PC-3 (cell line): Measurements from ENCODE around the gene COL15A1. TPM values are rescaled to one million over a fixed set of nuclear protein-coding genes. Genes with fewer than 3 reads are reported as not detected.
"Not testable (repeated sequence)": the region's sequence is repeated elsewhere in the genome, so short reads cannot be mapped to it uniquely, and the experiment has no call there.

ENCODE experiments used
- ATAC-seq: fragments of 200-7000 bp; cut with Tn5 transposase; 2 replicates; pipeline ENCODE4 v1.9.1; 2020; ENCODE audit warnings: mild to moderate bottlenecking, moderate library complexity
- BruUV-seq: library from RNA; stranded (reverse); fragments of 400-500 nt; replicated peaks from 2 replicates; lab custom pipeline; 2021; lab: Mats Ljungman, UMichigan
- CTCF ChIA-PET: fragments of 300-600 bp; sonication (Branson Sonifier 250); formaldehyde crosslinking; loops from one replicate; lab custom pipeline; 2022; ENCODE audit warnings: antibody characterized with exemption; lab: Charles Lee
- POLR2A ChIA-PET: fragments of 300-600 bp; sonication (Branson Sonifier 250); formaldehyde crosslinking; loops from one replicate; lab custom pipeline; 2022; ENCODE audit warnings: antibody characterized with exemption; ENCODE audit not compliant: unreplicated experiment; lab: Charles Lee
- DNase-seq: peaks from one replicate; pipeline ENCODE4 v3.0.0-alpha.2; 2015
- H2AFZ ChIP-seq: fragments of 300-600 bp; sonication (generic); 2 replicates; pipeline ENCODE4 v1.6.0; 2016; ENCODE audit warnings: antibody characterized with exemption, low read length
- H3F3A ChIP-seq: fragments of 300-600 bp; sonication (generic); one replicate; pipeline ENCODE4 v1.6.0; 2017; ENCODE audit warnings: antibody characterized with exemption, low read length, control low read depth, mild to moderate bottlenecking; ENCODE audit not compliant: unreplicated experiment
- H3K27ac ChIP-seq: fragments of 300-600 bp; sonication (generic); 2 replicates; pipeline ENCODE4 v1.5.1; 2016; ENCODE audit warnings: mild to moderate bottlenecking, low read length
- H3K27me3 ChIP-seq: fragments of 300-600 bp; sonication (generic); 2 replicates; pipeline ENCODE4 v1.6.1; 2016; ENCODE audit warnings: low read length, mixed read lengths
- H3K36me3 ChIP-seq: fragments of 300-600 bp; sonication (generic); 2 replicates; pipeline ENCODE4 v1.6.1; 2016; ENCODE audit warnings: low read depth, mixed run types, low read length, mixed read lengths
- H3K4me1 ChIP-seq: fragments of 300-600 bp; sonication (generic); 2 replicates; pipeline ENCODE4 v1.5.1; 2016; ENCODE audit warnings: low read length; ENCODE audit not compliant: insufficient read depth
- H3K4me2 ChIP-seq: fragments of 300-600 bp; sonication (generic); 2 replicates; pipeline ENCODE4 v1.6.0; 2016; ENCODE audit warnings: low read length
- H3K4me3 ChIP-seq: fragments of 300-600 bp; sonication (generic); 2 replicates; pipeline ENCODE4 v1.5.1; 2016; ENCODE audit warnings: mild to moderate bottlenecking, low read length, mixed read lengths
- H3K79me2 ChIP-seq: fragments of 300-600 bp; sonication (generic); 2 replicates; pipeline ENCODE4 v1.6.1; 2017; ENCODE audit warnings: low read length, mixed read lengths
- H3K9ac ChIP-seq: fragments of 300-600 bp; sonication (generic); 2 replicates; pipeline ENCODE4 v1.6.0; 2016; ENCODE audit warnings: mild to moderate bottlenecking, low read length
- H3K9me2 ChIP-seq: fragments of 300-600 bp; sonication (generic); replicated peaks from 2 replicates; pipeline ENCODE4 v1.6.1; 2016; ENCODE audit warnings: mixed run types, low read length, mixed read lengths
- H3K9me3 ChIP-seq: fragments of 300-600 bp; sonication (generic); 2 replicates; pipeline ENCODE4 v1.6.1; 2016; ENCODE audit warnings: low read length, mixed read lengths
- H4K20me1 ChIP-seq: fragments of 300-600 bp; sonication (generic); 2 replicates; pipeline ENCODE4 v1.6.1; 2016; ENCODE audit warnings: low read length, mixed read lengths
- EZH2 ChIP-seq: fragments of 300-600 bp; sonication (generic); IDR thresholded peaks from one replicate; pipeline ENCODE4 v1.6.1; 2017; ENCODE audit warnings: antibody characterized with exemption, mild to moderate bottlenecking, low read length; ENCODE audit not compliant: unreplicated experiment
- EZH2phosphoT487 ChIP-seq: fragments of 300-600 bp; sonication (generic); IDR thresholded peaks from 2 replicates; pipeline ENCODE4 v1.6.1; 2018; ENCODE audit warnings: mild to moderate bottlenecking, antibody characterized with exemption, low read length, borderline replicate concordance
- intact Hi-C: fragments of 100-400 bp; cut with micrococcal nuclease; formaldehyde crosslinking; loops from 2 replicates; pipeline ENCODE4 v1.9.0; 2023
- total RNA-seq: library from RNA; depleted of rRNA; stranded (reverse); fragments of >200 nt; gene quantifications from 2 replicates; pipeline ENCODE4 v1.2.3, GENCODE V29; 2014
- TF ChIP-seq, protein P1 (sequence below): fragments of 300-600 bp; sonication (generic); conservative IDR thresholded peaks from 2 replicates; pipeline ENCODE4 v1.5.1; 2017; ENCODE audit warnings: antibody characterized with exemption, low read depth, mild to moderate bottlenecking, low read length

COL15A1 gene
- total RNA-seq, 1 experiment from 2014 or later = 0.04 TPM

DNA sequence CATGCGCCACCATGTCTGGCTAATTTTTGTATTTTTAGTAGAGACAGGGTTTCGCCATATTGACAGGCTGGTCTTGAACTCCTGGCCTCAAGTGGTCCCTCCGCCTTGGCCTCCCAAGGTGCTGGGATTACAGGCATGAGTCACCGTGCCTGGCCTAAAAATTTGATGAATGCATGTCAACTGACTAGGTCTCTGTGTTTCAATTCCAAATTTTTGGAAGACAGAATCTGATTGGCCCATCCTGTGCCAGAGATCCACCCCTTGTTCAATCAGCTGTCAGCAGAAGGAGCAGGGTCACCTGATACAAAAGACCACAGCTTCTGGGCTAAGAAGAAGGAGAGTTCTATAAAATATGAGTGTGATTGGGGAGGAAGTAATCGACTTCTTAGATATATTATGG lies 43.5 kb upstream of the COL15A1 start:
- no peaks in the 10 kb centered on the region for H3K27me3 ChIP-seq
- no peaks in the 10 kb centered on the region for H3K9me3 ChIP-seq
- H3F3A ChIP-seq = no peaks in the 10 kb centered on the region
- ATAC-seq (no peak), DNase-seq (no peak)
- ChIA-PET CTCF (no interaction called here), POLR2A (no interaction called here)
- H3K79me2 ChIP-seq = no peaks in the 10 kb centered on the region
- H4K20me1 ChIP-seq = no peaks in the 10 kb centered on the region
- H3K4me2 ChIP-seq = no peak overlapping the region
- H3K9me2 ChIP-seq = no peaks in the 10 kb centered on the region
- no peak overlapping the region for H3K4me3 ChIP-seq
- intact Hi-C loops = no loop called here
- no peak overlapping the region for H3K27ac ChIP-seq
- no peak overlapping the region for H2AFZ ChIP-seq
- no peak overlapping the region for H3K9ac ChIP-seq
- BruUV-seq = no TSS peak
- peaks cover 7% of the 10 kb centered on the region; the same call in 1 of the 2 replicates for H3K4me1 ChIP-seq
- TF ChIP-seq EZH2 (no peak), EZH2phosphoT487 (no peak)
- TF ChIP-seq, protein P1, sequence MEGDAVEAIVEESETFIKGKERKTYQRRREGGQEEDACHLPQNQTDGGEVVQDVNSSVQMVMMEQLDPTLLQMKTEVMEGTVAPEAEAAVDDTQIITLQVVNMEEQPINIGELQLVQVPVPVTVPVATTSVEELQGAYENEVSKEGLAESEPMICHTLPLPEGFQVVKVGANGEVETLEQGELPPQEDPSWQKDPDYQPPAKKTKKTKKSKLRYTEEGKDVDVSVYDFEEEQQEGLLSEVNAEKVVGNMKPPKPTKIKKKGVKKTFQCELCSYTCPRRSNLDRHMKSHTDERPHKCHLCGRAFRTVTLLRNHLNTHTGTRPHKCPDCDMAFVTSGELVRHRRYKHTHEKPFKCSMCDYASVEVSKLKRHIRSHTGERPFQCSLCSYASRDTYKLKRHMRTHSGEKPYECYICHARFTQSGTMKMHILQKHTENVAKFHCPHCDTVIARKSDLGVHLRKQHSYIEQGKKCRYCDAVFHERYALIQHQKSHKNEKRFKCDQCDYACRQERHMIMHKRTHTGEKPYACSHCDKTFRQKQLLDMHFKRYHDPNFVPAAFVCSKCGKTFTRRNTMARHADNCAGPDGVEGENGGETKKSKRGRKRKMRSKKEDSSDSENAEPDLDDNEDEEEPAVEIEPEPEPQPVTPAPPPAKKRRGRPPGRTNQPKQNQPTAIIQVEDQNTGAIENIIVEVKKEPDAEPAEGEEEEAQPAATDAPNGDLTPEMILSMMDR = no peak
- H3K36me3 ChIP-seq = no peaks in the 10 kb centered on the region

DNA sequence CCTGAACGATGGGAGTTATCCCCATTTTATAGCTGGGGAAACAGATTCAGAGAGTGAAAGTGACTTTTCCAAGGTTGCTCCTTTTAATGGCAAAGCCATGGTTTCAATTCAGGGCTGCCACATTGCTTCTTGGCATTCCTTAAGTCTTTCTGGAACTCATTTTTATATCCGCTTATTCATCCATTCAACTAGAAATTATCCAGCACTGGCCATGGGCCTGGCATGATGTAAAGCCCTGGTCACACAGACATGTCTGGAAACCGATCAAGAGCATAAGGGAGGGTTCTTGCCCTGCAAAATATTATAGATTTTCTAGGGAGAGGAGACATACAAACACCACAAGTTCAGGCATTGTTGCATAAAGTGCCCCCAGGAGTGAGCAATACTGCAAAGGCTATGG lies 43.0 kb upstream of the COL15A1 start:
- H4K20me1 ChIP-seq = no peaks in the 10 kb centered on the region
- ChIA-PET CTCF (no interaction called here), POLR2A (no interaction called here)

GRCh38 chr9:98901843-98902242 lies 41.9 kb upstream of the COL15A1 start:
- CTCF ChIA-PET = not testable (repeated sequence)

More for the DNA sequence above, 43.0 kb upstream of the COL15A1 start:
- no TSS peak for BruUV-seq
- DNase-seq (no peak), ATAC-seq (no peak)
- TF ChIP-seq, protein P1 = no peak
- TF ChIP-seq EZH2 = no peak
- no peak for TF ChIP-seq EZH2phosphoT487
- no peak overlapping the region for H3K4me2 ChIP-seq
- H3K4me1 ChIP-seq = peaks cover 7% of the 10 kb centered on the region; the same call in 1 of the 2 replicates
- H3K27ac ChIP-seq = no peak overlapping the region
- no peaks in the 10 kb centered on the region for H3K9me3 ChIP-seq
- no peaks in the 10 kb centered on the region for H3K79me2 ChIP-seq
- H3K27me3 ChIP-seq = no peaks in the 10 kb centered on the region
- no peaks in the 10 kb centered on the region for H3F3A ChIP-seq
- no peak overlapping the region for H3K9ac ChIP-seq
- no peak overlapping the region for H3K4me3 ChIP-seq
- intact Hi-C loops = no loop called here
- H3K9me2 ChIP-seq = no peaks in the 10 kb centered on the region
- no peak overlapping the region for H2AFZ ChIP-seq
- no peaks in the 10 kb centered on the region for H3K36me3 ChIP-seq

More at GRCh38 chr9:98901843-98902242, 41.9 kb upstream of the COL15A1 start:
- ATAC-seq, H3K9me3 ChIP-seq, H3K9me2 ChIP-seq, H3K4me1 ChIP-seq, POLR2A ChIA-PET, H3F3A ChIP-seq, H3K27ac ChIP-seq, BruUV-seq, H4K20me1 ChIP-seq, H3K4me2 ChIP-seq, intact Hi-C loops, H3K27me3 ChIP-seq, DNase-seq, H3K79me2 ChIP-seq, H3K4me3 ChIP-seq, H3K9ac ChIP-seq, H2AFZ ChIP-seq, H3K36me3 ChIP-seq: not testable (repeated sequence)
